B cell (primary cell): ENCODE measurements around the gene KCTD12.

ENCODE experiments used
- CTCF ChIP-seq: fragments of 200-600 bp; IDR thresholded peaks from one replicate; pipeline ENCODE4 v1.8.0; 2022; ENCODE audit warnings: antibody characterized with exemption, mild to moderate bottlenecking
- EZH2 ChIP-seq: IDR thresholded peaks from 2 replicates; pipeline ENCODE4 v1.6.1; 2012; ENCODE audit warnings: borderline replicate concordance, low read depth, mild to moderate bottlenecking, moderate library complexity, low read length; ENCODE audit not compliant: insufficient read depth, poor library complexity, severe bottlenecking

GRCh38 chr13:76865996-76866503 lies 20.2 kb downstream of the KCTD12 start:
- TF ChIP-seq CTCF, result no peak
- no peak for TF ChIP-seq EZH2
